DND-41 (cell line): ENCODE results near the gene RIC8A.

Source experiments
- ATAC-seq: fragments of 200-7000 bp; cut with Tn5 transposase; 3 replicates; pipeline ENCODE4 v1.9.1; 2021; ENCODE audit warnings: low read depth; ENCODE audit not compliant: insufficient read depth
- DNase-seq: peaks from one replicate; pipeline ENCODE4 v3.0.0-alpha.2; 2020
- H2AFZ ChIP-seq: 2 replicates; pipeline ENCODE4 v1.6.0; 2012; ENCODE audit warnings: low read depth, low read length
- H3K27ac ChIP-seq: 2 replicates; pipeline ENCODE4 v1.5.1; 2012; ENCODE audit warnings: low read length, inconsistent platforms
- H3K27me3 ChIP-seq: fragments of 200-600 bp; sonication (generic); 2 replicates; pipeline ENCODE4 v1.6.0; 2012; ENCODE audit warnings: low read length, mild to moderate bottlenecking, inconsistent platforms; ENCODE audit not compliant: insufficient read depth, poor library complexity
- H3K36me3 ChIP-seq: 2 replicates; pipeline ENCODE4 v1.5.1; 2012; ENCODE audit warnings: low read length, inconsistent platforms; ENCODE audit not compliant: insufficient read depth
- H3K4me1 ChIP-seq: 2 replicates; pipeline ENCODE4 v1.5.1; 2012; ENCODE audit warnings: mild to moderate bottlenecking, low read length; ENCODE audit not compliant: insufficient read depth
- H3K4me2 ChIP-seq: 2 replicates; pipeline ENCODE4 v1.6.0; 2012; ENCODE audit warnings: mild to moderate bottlenecking, moderate library complexity, low read length, inconsistent platforms; ENCODE audit not compliant: insufficient read depth
- H3K4me3 ChIP-seq, 2 experiments: fragments of 200-600 bp in 1 of 2; shearing (Covaris generic) in 1 of 2; 2 replicates each; pipeline ENCODE4 v1.5.1; 2012 to 2016; ENCODE audit warnings: inconsistent platforms in 2 of 2, low read length in 2 of 2, mild to moderate bottlenecking in 2 of 2, low read depth in 1 of 2, moderate library complexity in 1 of 2
- H3K79me2 ChIP-seq: 2 replicates; pipeline ENCODE4 v1.6.0; 2012; ENCODE audit warnings: low read length, inconsistent platforms; ENCODE audit not compliant: insufficient read depth
- H3K9ac ChIP-seq: 2 replicates; pipeline ENCODE4 v1.6.0; 2012; ENCODE audit warnings: low read depth, mild to moderate bottlenecking, inconsistent platforms, low read length, moderate library complexity
- H3K9me3 ChIP-seq: 2 replicates; pipeline ENCODE4 v1.5.1; 2012; ENCODE audit warnings: low read length, moderate library complexity, mild to moderate bottlenecking, inconsistent platforms; ENCODE audit not compliant: insufficient read depth, severe bottlenecking
- H4K20me1 ChIP-seq: 2 replicates; pipeline ENCODE4 v1.6.0; 2012; ENCODE audit warnings: low read length; ENCODE audit not compliant: insufficient read depth
- EZH2 ChIP-seq: IDR thresholded peaks from 3 replicates; pipeline ENCODE4 v1.6.1; 2012; ENCODE audit warnings: borderline replicate concordance, low read depth, mild to moderate bottlenecking, moderate library complexity, low read length, inconsistent platforms; ENCODE audit not compliant: severe bottlenecking
- TF ChIP-seq, protein P1 (sequence below): IDR thresholded peaks from 2 replicates; pipeline ENCODE4 v1.5.1; 2012; ENCODE audit warnings: borderline replicate concordance, low read length, moderate library complexity, mild to moderate bottlenecking; ENCODE audit not compliant: poor library complexity, severe bottlenecking; ENCODE audit errors: extremely low read depth

RIC8A gene

GRCh38 chr11:204587-205109 is 2.9 kb upstream of the RIC8A start:
- no peak overlapping the region for H3K9ac ChIP-seq
- peaks cover 43% of the 10 kb centered on the region for H3K79me2 ChIP-seq
- DNase-seq = peak; percentile 4
- no peak for TF ChIP-seq EZH2
- no peak overlapping the region for H3K4me3 ChIP-seq
- H3K4me1 ChIP-seq = peaks cover 24% of the 10 kb centered on the region
- no peaks in the 10 kb centered on the region for H3K27me3 ChIP-seq
- H3K9me3 ChIP-seq = no peaks in the 10 kb centered on the region
- H3K27ac ChIP-seq = no peak overlapping the region
- no peak overlapping the region; the same call in 1 of the 2 replicates for H3K4me2 ChIP-seq
- peaks cover 29% of the 10 kb centered on the region for H3K36me3 ChIP-seq
- no peak overlapping the region for H2AFZ ChIP-seq
- no peak for ATAC-seq
- H4K20me1 ChIP-seq = peaks cover 39% of the 10 kb centered on the region

- peak overlapping the region; percentile 91; the same call in 1 of the 2 replicates for H3K9ac ChIP-seq
- TF ChIP-seq EZH2 = no peak
- H3K9me3 ChIP-seq = no peaks in the 10 kb centered on the region
- peaks cover 32% of the 10 kb centered on the region for H3K4me1 ChIP-seq
- H3K4me2 ChIP-seq = peak overlapping the region; percentile 96
- peaks cover 51% of the 10 kb centered on the region for H3K79me2 ChIP-seq
- peak; percentile 4 for DNase-seq
- no peak overlapping the region for H2AFZ ChIP-seq
- H3K4me3 ChIP-seq = peak overlapping the region in 1 of 2 experiments; percentile 89; a peak in 1 of 4 replicates
- H3K27me3 ChIP-seq = no peaks in the 10 kb centered on the region
- ATAC-seq = no peak
- H4K20me1 ChIP-seq = peaks cover 46% of the 10 kb centered on the region
- peaks cover 37% of the 10 kb centered on the region for H3K36me3 ChIP-seq
- no peak overlapping the region for H3K27ac ChIP-seq
Observed at GRCh38 chr11:205221-206001, 2.1 kb upstream of the RIC8A start.

DNA sequence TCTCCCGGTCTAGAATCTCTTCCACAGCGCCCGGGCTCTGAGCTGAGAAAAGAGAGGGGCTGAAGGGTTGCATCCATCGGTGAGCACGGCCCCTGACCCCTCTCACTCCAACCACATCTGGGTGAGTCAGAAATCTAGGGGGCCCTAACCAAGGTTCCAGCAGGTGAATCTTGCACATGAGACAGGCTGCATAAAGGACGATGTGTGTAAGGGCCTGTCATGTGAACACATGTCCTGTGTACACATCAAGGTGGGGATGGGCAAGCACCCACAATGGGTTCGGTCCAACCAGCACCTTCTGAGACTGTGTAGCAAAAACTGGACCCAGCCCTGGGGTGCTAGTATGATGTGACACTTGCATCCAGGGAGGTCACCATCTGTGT is 1.5 kb upstream of the RIC8A start:
- H3K27ac ChIP-seq = peak overlapping the region; percentile 78; the same call in 1 of the 2 replicates
- peak overlapping the region; percentile 89 to 90; a peak in 3 of 4 replicates for H3K4me3 ChIP-seq
- H3K79me2 ChIP-seq = peaks cover 57% of the 10 kb centered on the region

GRCh38 chr11:206526-207207 is 841 bp upstream of the RIC8A start:
- ATAC-seq = no peak
- Histone ChIP-seq H4K20me1 (peaks cover 57% of the 10 kb centered on the region), H3K4me2 (peak overlapping the region; percentile 96), H3K4me3 (peak overlapping the region; percentile 89 to 90), H3K36me3 (peaks cover 49% of the 10 kb centered on the region), H3K79me2 (peaks cover 60% of the 10 kb centered on the region), H3K27me3 (no peaks in the 10 kb centered on the region), H2AFZ (peak overlapping the region; percentile 78), H3K4me1 (peaks cover 44% of the 10 kb centered on the region), H3K9me3 (no peaks in the 10 kb centered on the region), H3K27ac (peak overlapping the region; percentile 78), H3K9ac (peak overlapping the region; percentile 91)
- DNase-seq = peak; percentile 29
- no peak for TF ChIP-seq EZH2
- TF ChIP-seq, protein P1, sequence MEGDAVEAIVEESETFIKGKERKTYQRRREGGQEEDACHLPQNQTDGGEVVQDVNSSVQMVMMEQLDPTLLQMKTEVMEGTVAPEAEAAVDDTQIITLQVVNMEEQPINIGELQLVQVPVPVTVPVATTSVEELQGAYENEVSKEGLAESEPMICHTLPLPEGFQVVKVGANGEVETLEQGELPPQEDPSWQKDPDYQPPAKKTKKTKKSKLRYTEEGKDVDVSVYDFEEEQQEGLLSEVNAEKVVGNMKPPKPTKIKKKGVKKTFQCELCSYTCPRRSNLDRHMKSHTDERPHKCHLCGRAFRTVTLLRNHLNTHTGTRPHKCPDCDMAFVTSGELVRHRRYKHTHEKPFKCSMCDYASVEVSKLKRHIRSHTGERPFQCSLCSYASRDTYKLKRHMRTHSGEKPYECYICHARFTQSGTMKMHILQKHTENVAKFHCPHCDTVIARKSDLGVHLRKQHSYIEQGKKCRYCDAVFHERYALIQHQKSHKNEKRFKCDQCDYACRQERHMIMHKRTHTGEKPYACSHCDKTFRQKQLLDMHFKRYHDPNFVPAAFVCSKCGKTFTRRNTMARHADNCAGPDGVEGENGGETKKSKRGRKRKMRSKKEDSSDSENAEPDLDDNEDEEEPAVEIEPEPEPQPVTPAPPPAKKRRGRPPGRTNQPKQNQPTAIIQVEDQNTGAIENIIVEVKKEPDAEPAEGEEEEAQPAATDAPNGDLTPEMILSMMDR = no peak

More for the DNA sequence above, 1.5 kb upstream of the RIC8A start:
- Histone ChIP-seq H3K27me3 (no peaks in the 10 kb centered on the region), H3K4me2 (peak overlapping the region; percentile 96), H2AFZ (no peak overlapping the region), H3K9ac (peak overlapping the region; percentile 91), H3K9me3 (no peaks in the 10 kb centered on the region), H4K20me1 (peaks cover 52% of the 10 kb centered on the region), H3K4me1 (peaks cover 38% of the 10 kb centered on the region), H3K36me3 (peaks cover 42% of the 10 kb centered on the region)
- no peak for TF ChIP-seq EZH2
- TF ChIP-seq, protein P1 = no peak
- no peak for ATAC-seq
- peak; percentile 3 for DNase-seq
